MM.1S (cell line): ENCODE data around the gene ELK1.
"Not testable (repeated sequence)": the region's sequence is repeated elsewhere in the genome, so short reads cannot be mapped to it uniquely, and the experiment has no call there.

Experiments
- DNase-seq: peaks from one replicate; pipeline ENCODE4 v3.0.0-alpha.2; 2015
- H2AFZ ChIP-seq: fragments of 300-600 bp; sonication (generic); 2 replicates; pipeline ENCODE4 v1.6.0; 2016; ENCODE audit warnings: antibody characterized with exemption, low read length
- H3F3A ChIP-seq: fragments of 300-600 bp; sonication (generic); 2 replicates; pipeline ENCODE4 v1.6.1; 2016; ENCODE audit warnings: mild to moderate bottlenecking, antibody characterized with exemption, low read length, moderate library complexity, mixed read lengths; ENCODE audit not compliant: insufficient read depth
- H3K27ac ChIP-seq: fragments of 300-600 bp; sonication (generic); 2 replicates; pipeline ENCODE4 v1.5.1; 2016; ENCODE audit warnings: mild to moderate bottlenecking, low read length
- H3K27me3 ChIP-seq: fragments of 300-600 bp; sonication (generic); replicated peaks from 2 replicates; pipeline ENCODE4 v1.6.0; 2016; ENCODE audit warnings: low read length; ENCODE audit not compliant: insufficient read depth
- H3K36me3 ChIP-seq: fragments of 300-600 bp; sonication (generic); replicated peaks from 2 replicates; pipeline ENCODE4 v1.6.1; 2016; ENCODE audit warnings: mild to moderate bottlenecking, low read length, mixed read lengths; ENCODE audit not compliant: insufficient read depth
- H3K4me1 ChIP-seq: fragments of 300-600 bp; sonication (generic); 2 replicates; pipeline ENCODE4 v1.6.1; 2016; ENCODE audit warnings: low read length, mixed read lengths
- H3K4me2 ChIP-seq: fragments of 300-600 bp; sonication (generic); 2 replicates; pipeline ENCODE4 v1.6.0; 2016; ENCODE audit warnings: low read depth, low read length
- H3K4me3 ChIP-seq: fragments of 300-600 bp; sonication (generic); 2 replicates; pipeline ENCODE4 v1.5.1; 2016; ENCODE audit warnings: low read length, mixed read lengths
- H3K79me2 ChIP-seq: fragments of 300-600 bp; sonication (generic); 2 replicates; pipeline ENCODE4 v1.6.1; 2016; ENCODE audit warnings: mixed run types, low read length, mixed read lengths
- H3K9ac ChIP-seq: fragments of 300-600 bp; sonication (generic); 2 replicates; pipeline ENCODE4 v1.6.1; 2016; ENCODE audit warnings: low read length, mixed read lengths
- H3K9me2 ChIP-seq: fragments of 300-600 bp; sonication (generic); replicated peaks from 2 replicates; pipeline ENCODE4 v1.6.1; 2016; ENCODE audit warnings: mild to moderate bottlenecking, low read length, mixed read lengths; ENCODE audit not compliant: insufficient read depth
- H3K9me3 ChIP-seq: fragments of 300-600 bp; sonication (generic); replicated peaks from 2 replicates; pipeline ENCODE4 v1.6.1; 2016; ENCODE audit warnings: mild to moderate bottlenecking, low read length, mixed read lengths; ENCODE audit not compliant: insufficient read depth
- H4K20me1 ChIP-seq: fragments of 300-600 bp; sonication (generic); 2 replicates; pipeline ENCODE4 v1.6.1; 2016; ENCODE audit warnings: mild to moderate bottlenecking, low read length, moderate library complexity, mixed read lengths; ENCODE audit not compliant: insufficient read depth
- CTCF ChIP-seq: fragments of 300-600 bp; sonication (generic); IDR thresholded peaks from 2 replicates; pipeline ENCODE4 v1.5.1; 2016; ENCODE audit warnings: antibody characterized with exemption, low read length, mixed read lengths
- EZH2 ChIP-seq: fragments of 300-600 bp; sonication (generic); optimal IDR thresholded peaks from 2 replicates; pipeline ENCODE3; 2017; ENCODE audit warnings: low read depth, mild to moderate bottlenecking, antibody characterized with exemption, low read length, mixed read lengths
- EZH2phosphoT487 ChIP-seq: fragments of 300-600 bp; sonication (generic); IDR thresholded peaks from 2 replicates; pipeline ENCODE4 v1.6.1; 2018; ENCODE audit warnings: antibody characterized with exemption, low read length

ELK1 gene

GRCh38 chrX:47674776-47675175 is 24.4 kb upstream of the ELK1 start:
- Histone ChIP-seq H3K9me3 (no peaks in the 10 kb centered on the region), H3K36me3 (no peaks in the 10 kb centered on the region), H4K20me1 (no peaks in the 10 kb centered on the region), H2AFZ (no peak overlapping the region), H3K9ac (no peak overlapping the region), H3K4me2 (no peak overlapping the region), H3K27me3 (no peaks in the 10 kb centered on the region), H3K4me1 (no peaks in the 10 kb centered on the region), H3K79me2 (no peaks in the 10 kb centered on the region), H3K4me3 (no peak overlapping the region), H3K9me2 (no peaks in the 10 kb centered on the region), H3F3A (no peaks in the 10 kb centered on the region), H3K27ac (no peak overlapping the region)
- no peak for TF ChIP-seq CTCF
- TF ChIP-seq EZH2phosphoT487 = no peak
- no peak for TF ChIP-seq EZH2
- no peak for DNase-seq

- not testable (repeated sequence) for H3K4me3 ChIP-seq, H3K9ac ChIP-seq, H2AFZ ChIP-seq, H3K9me3 ChIP-seq, H3K79me2 ChIP-seq, DNase-seq, H3K4me1 ChIP-seq, H3K9me2 ChIP-seq, H3F3A ChIP-seq, H3K27ac ChIP-seq, H3K27me3 ChIP-seq, H3K4me2 ChIP-seq, H4K20me1 ChIP-seq, H3K36me3 ChIP-seq
Observed at GRCh38 chrX:47665797-47666196, 15.4 kb upstream of the ELK1 start.

- H3K36me3 ChIP-seq = no peaks in the 10 kb centered on the region
- H3K4me3 ChIP-seq = no peak overlapping the region
- H3K9ac ChIP-seq = no peak overlapping the region
- no peak for TF ChIP-seq EZH2
- TF ChIP-seq EZH2phosphoT487 = no peak
- no peak for TF ChIP-seq CTCF
- no peaks in the 10 kb centered on the region for H3K9me2 ChIP-seq
- no peak overlapping the region for H3K27ac ChIP-seq
- H2AFZ ChIP-seq = no peak overlapping the region
- H3K4me2 ChIP-seq = no peak overlapping the region
- no peaks in the 10 kb centered on the region for H3K4me1 ChIP-seq
- no peaks in the 10 kb centered on the region for H3K27me3 ChIP-seq
- no peak for DNase-seq
- H3F3A ChIP-seq = no peaks in the 10 kb centered on the region
- no peaks in the 10 kb centered on the region for H4K20me1 ChIP-seq
- no peaks in the 10 kb centered on the region for H3K9me3 ChIP-seq
- H3K79me2 ChIP-seq = no peaks in the 10 kb centered on the region
Observed at GRCh38 chrX:47664737-47665136, 14.4 kb upstream of the ELK1 start.

GRCh38 chrX:47662144-47662657 is 11.8 kb upstream of the ELK1 start:
- H3K4me1 ChIP-seq = no peaks in the 10 kb centered on the region
- H3K27me3 ChIP-seq = no peaks in the 10 kb centered on the region
- DNase-seq = no peak
- H3K36me3 ChIP-seq = no peaks in the 10 kb centered on the region
- H3K9ac ChIP-seq = no peak overlapping the region
- H3F3A ChIP-seq = no peaks in the 10 kb centered on the region
- no peaks in the 10 kb centered on the region for H3K9me3 ChIP-seq
- H3K4me3 ChIP-seq = no peak overlapping the region
- H2AFZ ChIP-seq = no peak overlapping the region
- H3K79me2 ChIP-seq = peaks cover 8% of the 10 kb centered on the region
- no peak for TF ChIP-seq EZH2
- H3K9me2 ChIP-seq = no peaks in the 10 kb centered on the region
- H4K20me1 ChIP-seq = no peaks in the 10 kb centered on the region
- H3K27ac ChIP-seq = no peak overlapping the region
- no peak overlapping the region for H3K4me2 ChIP-seq
